PC-9 (cell line): ENCODE measurements around the gene SH3BGR. TPM values are rescaled to one million over a fixed set of nuclear protein-coding genes. Genes with fewer than 3 reads are reported as not detected.

ENCODE experiments used
- BruUV-seq: library from RNA; stranded (reverse); fragments of 400-500 nt; replicated peaks from 2 replicates; lab custom pipeline; 2021; lab: Mats Ljungman, UMichigan
- CTCF ChIA-PET: fragments of 300-600 bp; sonication (Branson Sonifier 250); formaldehyde crosslinking; loops from one replicate; lab custom pipeline; 2022; ENCODE audit warnings: antibody characterized with exemption; lab: Charles Lee
- POLR2A ChIA-PET: fragments of 300-600 bp; sonication (Branson Sonifier 250); formaldehyde crosslinking; loops from one replicate; lab custom pipeline; 2022; ENCODE audit warnings: antibody characterized with exemption; ENCODE audit not compliant: unreplicated experiment; lab: Charles Lee
- DNase-seq, 2 experiments: peaks; one replicate each; pipeline versions ENCODE4 v3.0.0 to v3.0.0-alpha.2; 2015 to 2022; ENCODE audit warnings: mixed read lengths in 1 of 2
- H2AFZ ChIP-seq: fragments of 200-600 bp; sonication (generic); 2 replicates; pipeline ENCODE4 v1.8.1; 2017; ENCODE audit warnings: antibody characterized with exemption
- H3F3A ChIP-seq: fragments of 200-600 bp; sonication (generic); 2 replicates; pipeline ENCODE4 v1.8.1; 2017; ENCODE audit warnings: antibody characterized with exemption, mild to moderate bottlenecking, low read depth; ENCODE audit not compliant: insufficient read depth
- H3K27ac ChIP-seq: fragments of 200-600 bp; sonication (generic); 2 replicates; pipeline ENCODE4 v1.6.1; 2016; ENCODE audit warnings: mixed run types
- H3K27me3 ChIP-seq: fragments of 200-600 bp; sonication (generic); 2 replicates; pipeline ENCODE4 v1.6.1; 2016; ENCODE audit warnings: low read depth, mixed run types; ENCODE audit not compliant: insufficient read depth
- H3K36me3 ChIP-seq: fragments of 200-600 bp; sonication (generic); 2 replicates; pipeline ENCODE4 v1.6.1; 2016; ENCODE audit warnings: low read depth, mixed run types
- H3K4me1 ChIP-seq: fragments of 200-600 bp; sonication (generic); replicated peaks from 2 replicates; pipeline ENCODE4 v1.6.1; 2016; ENCODE audit warnings: mixed run types; ENCODE audit not compliant: insufficient read depth
- H3K4me2 ChIP-seq: fragments of 200-600 bp; sonication (generic); 2 replicates; pipeline ENCODE4 v1.6.1; 2017; ENCODE audit warnings: mixed run types
- H3K4me3 ChIP-seq: fragments of 200-600 bp; sonication (generic); 2 replicates; pipeline ENCODE4 v1.6.1; 2016; ENCODE audit warnings: mixed run types
- H3K79me2 ChIP-seq: fragments of 200-600 bp; sonication (generic); 2 replicates; pipeline ENCODE4 v1.6.1; 2017; ENCODE audit warnings: low read depth, mixed run types
- H3K9me2 ChIP-seq: fragments of 200-600 bp; sonication (generic); 2 replicates; pipeline ENCODE4 v1.8.1; 2017; ENCODE audit warnings: mild to moderate bottlenecking; ENCODE audit not compliant: insufficient read depth
- H3K9me3 ChIP-seq: fragments of 200-600 bp; sonication (generic); 2 replicates; pipeline ENCODE4 v1.8.1; 2016; ENCODE audit warnings: low read depth; ENCODE audit not compliant: insufficient read depth
- H4K20me1 ChIP-seq: fragments of 200-600 bp; sonication (generic); 2 replicates; pipeline ENCODE4 v1.8.1; 2017; ENCODE audit not compliant: insufficient read depth
- CTCF ChIP-seq: fragments of 200-600 bp; sonication (generic); conservative IDR thresholded peaks from 2 replicates; pipeline ENCODE4 v1.6.1; 2017; ENCODE audit warnings: mixed run types, antibody characterized with exemption, mild to moderate bottlenecking, moderate library complexity
- EZH2 ChIP-seq: fragments of 200-600 bp; sonication (generic); IDR thresholded peaks from 2 replicates; pipeline ENCODE4 v1.8.0; 2017; ENCODE audit warnings: antibody characterized with exemption, low read depth
- intact Hi-C: fragments of 100-400 bp; cut with micrococcal nuclease; formaldehyde crosslinking; loops from one replicate; pipeline ENCODE4 v1.10.0; 2022; ENCODE audit not compliant: unreplicated experiment
- total RNA-seq: library from RNA; stranded (reverse); gene quantifications from 2 replicates; pipeline ENCODE4 v1.2.3, GENCODE V29; 2021

SH3BGR gene
- total RNA-seq, 1 experiment from 2014 or later = 4.5 TPM

- intact Hi-C loops = no loop called here
- no peak overlapping the region for H3K4me2 ChIP-seq
- no peak overlapping the region for H3K4me3 ChIP-seq
- no peak overlapping the region for H2AFZ ChIP-seq
- TF ChIP-seq EZH2 = no peak
- TF ChIP-seq CTCF = no peak
- ChIA-PET POLR2A (no interaction called here), CTCF (no interaction called here)
- H3K27me3 ChIP-seq = no peaks in the 10 kb centered on the region
- DNase-seq = no peak
- H3F3A ChIP-seq = no peaks in the 10 kb centered on the region
- no peaks in the 10 kb centered on the region for H3K79me2 ChIP-seq
- no peaks in the 10 kb centered on the region for H4K20me1 ChIP-seq
- no peaks in the 10 kb centered on the region for H3K9me3 ChIP-seq
- H3K36me3 ChIP-seq = no peaks in the 10 kb centered on the region
- no peak overlapping the region for H3K27ac ChIP-seq
- BruUV-seq = no TSS peak
- no peaks in the 10 kb centered on the region for H3K9me2 ChIP-seq
- no peaks in the 10 kb centered on the region for H3K4me1 ChIP-seq
These were observed 59.3 kb downstream of the SH3BGR start for GRCh38 chr21:39511102-39511501.

- Histone ChIP-seq H3K9me2 (no peaks in the 10 kb centered on the region), H4K20me1 (no peaks in the 10 kb centered on the region), H3K4me1 (no peaks in the 10 kb centered on the region), H3K27ac (no peak overlapping the region), H3K36me3 (no peaks in the 10 kb centered on the region), H3K9me3 (no peaks in the 10 kb centered on the region), H2AFZ (no peak overlapping the region), H3F3A (no peaks in the 10 kb centered on the region), H3K79me2 (no peaks in the 10 kb centered on the region), H3K27me3 (no peaks in the 10 kb centered on the region), H3K4me3 (no peak overlapping the region), H3K4me2 (no peak overlapping the region)
- POLR2A ChIA-PET = no interaction called here
- no TSS peak for BruUV-seq
- CTCF ChIA-PET = no interaction called here
- no peak for DNase-seq
- intact Hi-C loops = no loop called here
- no peak for TF ChIP-seq CTCF
- TF ChIP-seq EZH2 = no peak
These were observed 62.0 kb downstream of the SH3BGR start for GRCh38 chr21:39513735-39514134.

- POLR2A ChIA-PET = no interaction called here
- intact Hi-C loops = no loop called here
- Histone ChIP-seq H3K27me3 (no peaks in the 10 kb centered on the region), H2AFZ (no peak overlapping the region), H3F3A (no peaks in the 10 kb centered on the region), H3K79me2 (no peaks in the 10 kb centered on the region), H4K20me1 (no peaks in the 10 kb centered on the region), H3K9me3 (no peaks in the 10 kb centered on the region), H3K4me3 (no peak overlapping the region), H3K9me2 (no peaks in the 10 kb centered on the region), H3K4me2 (no peak overlapping the region), H3K27ac (no peak overlapping the region), H3K36me3 (no peaks in the 10 kb centered on the region), H3K4me1 (no peaks in the 10 kb centered on the region)
- TF ChIP-seq EZH2 = no peak
- CTCF ChIA-PET = no interaction called here
- DNase-seq = no peak
- no TSS peak for BruUV-seq
These were observed 64.1 kb downstream of the SH3BGR start for GRCh38 chr21:39515684-39516472.
